HEK293 (cell line): ENCODE measurements around the gene MS4A12.

Experiments used
- CTCF ChIP-seq: fragments of 450-650 bp; formaldehyde crosslinking; IDR thresholded peaks from 2 replicates; pipeline ENCODE4 v1.5.1; 2016; ENCODE audit warnings: missing biosample characterization, missing genetic modification characterization
- ZNF239 ChIP-seq: fragments of 450-650 bp; formaldehyde crosslinking; IDR thresholded peaks from 2 replicates; pipeline ENCODE4 v1.5.1; 2016; ENCODE audit warnings: missing biosample characterization, missing genetic modification characterization

- TF ChIP-seq CTCF (tag by site-specific recombination): no peak
- no peak for TF ChIP-seq ZNF239 (tag by site-specific recombination)
Measured at GRCh38 chr11:60469723-60470122, 22.9 kb upstream of the MS4A12 start.
